WTC11 (cell line): ENCODE results near the gene CTDNEP1. TPM values are rescaled to one million over a fixed set of nuclear protein-coding genes. Genes with fewer than 3 reads are reported as not detected.

Experiments used
- ATF3 ChIP-seq: sonication (generic); formaldehyde crosslinking; conservative IDR thresholded peaks from 2 replicates; pipeline ENCODE4 v1.8.1; 2022; ENCODE audit warnings: mild to moderate bottlenecking, missing genetic modification reagents
- JUN ChIP-seq: sonication (generic); formaldehyde crosslinking; IDR thresholded peaks from 2 replicates; pipeline ENCODE4 v1.8.0; 2023; ENCODE audit warnings: mild to moderate bottlenecking, missing genetic modification reagents
- MLX ChIP-seq: sonication (generic); formaldehyde crosslinking; IDR thresholded peaks from 2 replicates; pipeline ENCODE4 v1.8.1; 2023; ENCODE audit warnings: mild to moderate bottlenecking, missing genetic modification reagents, moderate library complexity
- NR1H2 ChIP-seq: sonication (generic); formaldehyde crosslinking; IDR thresholded peaks from 2 replicates; pipeline ENCODE4 v1.9.0; 2021; ENCODE audit warnings: mild to moderate bottlenecking, moderate library complexity, missing genetic modification reagents
- PRDM15 ChIP-seq: sonication (generic); formaldehyde crosslinking; IDR thresholded peaks from 2 replicates; pipeline ENCODE4 v1.8.0; 2022; ENCODE audit warnings: missing genetic modification reagents
- SOX15 ChIP-seq: fragments of 250-450 bp; sonication (Bioruptor Pico); IDR thresholded peaks from 2 replicates; pipeline ENCODE4 v1.9.0; 2021; ENCODE audit warnings: mild to moderate bottlenecking
- ZNF416 ChIP-seq: fragments of 250-450 bp; sonication (Bioruptor Pico); IDR thresholded peaks from 2 replicates; pipeline ENCODE4 v1.9.0; 2021; ENCODE audit warnings: mild to moderate bottlenecking, inconsistent platforms
- total RNA-seq: library from RNA; stranded (reverse); gene quantifications from 3 replicates; pipeline ENCODE4 v1.2.3, GENCODE V29; 2021
- TF ChIP-seq, protein P1 (sequence below): sonication (generic); formaldehyde crosslinking; IDR thresholded peaks from 2 replicates; pipeline ENCODE4 v1.8.0; 2023; ENCODE audit warnings: mild to moderate bottlenecking, missing genetic modification reagents
- TF ChIP-seq, protein P2 (sequence below): sonication (generic); formaldehyde crosslinking; conservative IDR thresholded peaks from 2 replicates; pipeline ENCODE4 v1.8.1; 2023; ENCODE audit warnings: mild to moderate bottlenecking, low read depth, missing genetic modification reagents, moderate library complexity
- TF ChIP-seq, protein P3 (sequence below): sonication (generic); formaldehyde crosslinking; IDR thresholded peaks from 2 replicates; pipeline ENCODE4 v1.8.1; 2022; ENCODE audit warnings: low read depth, mild to moderate bottlenecking, moderate library complexity, missing genetic modification reagents, borderline replicate concordance
- TF ChIP-seq, protein P4 (sequence below): sonication (generic); formaldehyde crosslinking; IDR thresholded peaks from 2 replicates; pipeline ENCODE4 v1.8.0; 2022; ENCODE audit warnings: mild to moderate bottlenecking, missing genetic modification reagents
- TF ChIP-seq, protein P5 (sequence below): sonication (generic); formaldehyde crosslinking; IDR thresholded peaks from 2 replicates; pipeline ENCODE4 v1.8.0; 2022; ENCODE audit warnings: mild to moderate bottlenecking, missing genetic modification reagents

Gene CTDNEP1
- total RNA-seq, 1 experiment from 2014 or later = 127 TPM

DNA sequence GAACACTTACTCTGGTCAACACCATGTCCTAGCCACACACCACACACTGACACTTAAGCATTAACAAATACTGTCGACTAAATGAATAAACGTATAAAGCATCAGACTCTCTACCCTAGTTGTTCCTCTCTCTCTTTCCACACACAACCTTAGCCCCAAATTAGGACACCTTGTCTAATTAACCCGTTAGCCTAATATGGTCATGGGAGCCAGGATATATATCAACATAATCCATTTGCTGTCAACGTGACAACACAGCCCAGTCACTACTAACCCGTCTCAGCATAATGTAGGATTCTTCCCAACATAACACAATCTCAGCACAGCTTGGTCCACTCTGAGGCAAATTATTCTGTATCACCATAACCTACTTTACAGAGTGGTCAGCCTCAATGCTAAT lies 19.4 kb downstream of the CTDNEP1 start (continued):
- no peak for TF ChIP-seq SOX15 (CRISPR knock-in tag)
- TF ChIP-seq ATF3 (CRISPR knock-in tag) = no peak
- no peak for TF ChIP-seq ZNF416 (CRISPR knock-in tag)
- TF ChIP-seq, protein P1, sequence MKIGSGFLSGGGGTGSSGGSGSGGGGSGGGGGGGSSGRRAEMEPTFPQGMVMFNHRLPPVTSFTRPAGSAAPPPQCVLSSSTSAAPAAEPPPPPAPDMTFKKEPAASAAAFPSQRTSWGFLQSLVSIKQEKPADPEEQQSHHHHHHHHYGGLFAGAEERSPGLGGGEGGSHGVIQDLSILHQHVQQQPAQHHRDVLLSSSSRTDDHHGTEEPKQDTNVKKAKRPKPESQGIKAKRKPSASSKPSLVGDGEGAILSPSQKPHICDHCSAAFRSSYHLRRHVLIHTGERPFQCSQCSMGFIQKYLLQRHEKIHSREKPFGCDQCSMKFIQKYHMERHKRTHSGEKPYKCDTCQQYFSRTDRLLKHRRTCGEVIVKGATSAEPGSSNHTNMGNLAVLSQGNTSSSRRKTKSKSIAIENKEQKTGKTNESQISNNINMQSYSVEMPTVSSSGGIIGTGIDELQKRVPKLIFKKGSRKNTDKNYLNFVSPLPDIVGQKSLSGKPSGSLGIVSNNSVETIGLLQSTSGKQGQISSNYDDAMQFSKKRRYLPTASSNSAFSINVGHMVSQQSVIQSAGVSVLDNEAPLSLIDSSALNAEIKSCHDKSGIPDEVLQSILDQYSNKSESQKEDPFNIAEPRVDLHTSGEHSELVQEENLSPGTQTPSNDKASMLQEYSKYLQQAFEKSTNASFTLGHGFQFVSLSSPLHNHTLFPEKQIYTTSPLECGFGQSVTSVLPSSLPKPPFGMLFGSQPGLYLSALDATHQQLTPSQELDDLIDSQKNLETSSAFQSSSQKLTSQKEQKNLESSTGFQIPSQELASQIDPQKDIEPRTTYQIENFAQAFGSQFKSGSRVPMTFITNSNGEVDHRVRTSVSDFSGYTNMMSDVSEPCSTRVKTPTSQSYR = no peak
- TF ChIP-seq PRDM15 (CRISPR knock-in tag) = no peak
- TF ChIP-seq, protein P2, sequence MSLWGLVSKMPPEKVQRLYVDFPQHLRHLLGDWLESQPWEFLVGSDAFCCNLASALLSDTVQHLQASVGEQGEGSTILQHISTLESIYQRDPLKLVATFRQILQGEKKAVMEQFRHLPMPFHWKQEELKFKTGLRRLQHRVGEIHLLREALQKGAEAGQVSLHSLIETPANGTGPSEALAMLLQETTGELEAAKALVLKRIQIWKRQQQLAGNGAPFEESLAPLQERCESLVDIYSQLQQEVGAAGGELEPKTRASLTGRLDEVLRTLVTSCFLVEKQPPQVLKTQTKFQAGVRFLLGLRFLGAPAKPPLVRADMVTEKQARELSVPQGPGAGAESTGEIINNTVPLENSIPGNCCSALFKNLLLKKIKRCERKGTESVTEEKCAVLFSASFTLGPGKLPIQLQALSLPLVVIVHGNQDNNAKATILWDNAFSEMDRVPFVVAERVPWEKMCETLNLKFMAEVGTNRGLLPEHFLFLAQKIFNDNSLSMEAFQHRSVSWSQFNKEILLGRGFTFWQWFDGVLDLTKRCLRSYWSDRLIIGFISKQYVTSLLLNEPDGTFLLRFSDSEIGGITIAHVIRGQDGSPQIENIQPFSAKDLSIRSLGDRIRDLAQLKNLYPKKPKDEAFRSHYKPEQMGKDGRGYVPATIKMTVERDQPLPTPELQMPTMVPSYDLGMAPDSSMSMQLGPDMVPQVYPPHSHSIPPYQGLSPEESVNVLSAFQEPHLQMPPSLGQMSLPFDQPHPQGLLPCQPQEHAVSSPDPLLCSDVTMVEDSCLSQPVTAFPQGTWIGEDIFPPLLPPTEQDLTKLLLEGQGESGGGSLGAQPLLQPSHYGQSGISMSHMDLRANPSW = no peak
- TF ChIP-seq, protein P3, sequence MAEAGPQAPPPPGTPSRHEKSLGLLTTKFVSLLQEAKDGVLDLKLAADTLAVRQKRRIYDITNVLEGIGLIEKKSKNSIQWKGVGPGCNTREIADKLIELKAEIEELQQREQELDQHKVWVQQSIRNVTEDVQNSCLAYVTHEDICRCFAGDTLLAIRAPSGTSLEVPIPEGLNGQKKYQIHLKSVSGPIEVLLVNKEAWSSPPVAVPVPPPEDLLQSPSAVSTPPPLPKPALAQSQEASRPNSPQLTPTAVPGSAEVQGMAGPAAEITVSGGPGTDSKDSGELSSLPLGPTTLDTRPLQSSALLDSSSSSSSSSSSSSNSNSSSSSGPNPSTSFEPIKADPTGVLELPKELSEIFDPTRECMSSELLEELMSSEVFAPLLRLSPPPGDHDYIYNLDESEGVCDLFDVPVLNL (CRISPR knock-in tag) = no peak
- no peak for TF ChIP-seq JUN (CRISPR knock-in tag)
- TF ChIP-seq, protein P4, sequence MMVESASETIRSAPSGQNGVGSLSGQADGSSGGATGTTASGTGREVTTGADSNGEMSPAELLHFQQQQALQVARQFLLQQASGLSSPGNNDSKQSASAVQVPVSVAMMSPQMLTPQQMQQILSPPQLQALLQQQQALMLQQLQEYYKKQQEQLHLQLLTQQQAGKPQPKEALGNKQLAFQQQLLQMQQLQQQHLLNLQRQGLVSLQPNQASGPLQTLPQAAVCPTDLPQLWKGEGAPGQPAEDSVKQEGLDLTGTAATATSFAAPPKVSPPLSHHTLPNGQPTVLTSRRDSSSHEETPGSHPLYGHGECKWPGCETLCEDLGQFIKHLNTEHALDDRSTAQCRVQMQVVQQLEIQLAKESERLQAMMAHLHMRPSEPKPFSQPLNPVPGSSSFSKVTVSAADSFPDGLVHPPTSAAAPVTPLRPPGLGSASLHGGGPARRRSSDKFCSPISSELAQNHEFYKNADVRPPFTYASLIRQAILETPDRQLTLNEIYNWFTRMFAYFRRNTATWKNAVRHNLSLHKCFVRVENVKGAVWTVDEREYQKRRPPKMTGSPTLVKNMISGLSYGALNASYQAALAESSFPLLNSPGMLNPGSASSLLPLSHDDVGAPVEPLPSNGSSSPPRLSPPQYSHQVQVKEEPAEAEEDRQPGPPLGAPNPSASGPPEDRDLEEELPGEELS (CRISPR knock-in tag) = no peak
- no peak for TF ChIP-seq MLX (CRISPR knock-in tag)
- TF ChIP-seq NR1H2 (CRISPR knock-in tag) = no peak
- TF ChIP-seq, protein P5, sequence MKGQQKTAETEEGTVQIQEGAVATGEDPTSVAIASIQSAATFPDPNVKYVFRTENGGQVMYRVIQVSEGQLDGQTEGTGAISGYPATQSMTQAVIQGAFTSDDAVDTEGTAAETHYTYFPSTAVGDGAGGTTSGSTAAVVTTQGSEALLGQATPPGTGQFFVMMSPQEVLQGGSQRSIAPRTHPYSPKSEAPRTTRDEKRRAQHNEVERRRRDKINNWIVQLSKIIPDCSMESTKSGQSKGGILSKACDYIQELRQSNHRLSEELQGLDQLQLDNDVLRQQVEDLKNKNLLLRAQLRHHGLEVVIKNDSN (CRISPR knock-in tag) = no peak
- TF ChIP-seq, all 79 proteins: peak for 0
